Measurements from ENCODE around the gene FOXP1. TPM values are rescaled to one million over a fixed set of nuclear protein-coding genes. Genes with fewer than 3 reads are reported as not detected.

FOXP1 gene
- polyA plus RNA-seq, 12 donors = 17.7 to 192 (median 22.0) TPM

GRCh38 chr3:71062952-71063772, 520.4 kb downstream of the FOXP1 start:
- DNase-seq = no peak

- DNase-seq = no peak
These were observed 521.2 kb downstream of the FOXP1 start for GRCh38 chr3:71062037-71062932.

- DNase-seq = no peak
These were observed 521.9 kb downstream of the FOXP1 start for GRCh38 chr3:71061581-71061980.

- DNase-seq = no peak
These were observed 522.5 kb downstream of the FOXP1 start for GRCh38 chr3:71061037-71061436.

- no peak for DNase-seq
These were observed 523.0 kb downstream of the FOXP1 start for GRCh38 chr3:71060536-71060935.

- DNase-seq = no peak
These were observed 526.0 kb downstream of the FOXP1 start for GRCh38 chr3:71057526-71057894.

- no peak for DNase-seq
These were observed 527.2 kb downstream of the FOXP1 start for GRCh38 chr3:71056327-71056726.

- DNase-seq = no peak
These were observed 528.1 kb downstream of the FOXP1 start for GRCh38 chr3:71055257-71056001.

- DNase-seq = no peak
These were observed 529.2 kb downstream of the FOXP1 start for GRCh38 chr3:71054312-71054711.

- DNase-seq = no peak
These were observed 530.0 kb downstream of the FOXP1 start for GRCh38 chr3:71053495-71053894.

- no peak for DNase-seq
These were observed 530.8 kb downstream of the FOXP1 start for GRCh38 chr3:71052716-71053115.

- DNase-seq = no peak
These were observed 531.4 kb downstream of the FOXP1 start for GRCh38 chr3:71051893-71052687.

- DNase-seq = no peak
These were observed 532.3 kb downstream of the FOXP1 start for GRCh38 chr3:71051259-71051595.

GRCh38 chr3:71050538-71051258, 532.8 kb downstream of the FOXP1 start:
- no peak for DNase-seq

- no peak for DNase-seq
These were observed 533.4 kb downstream of the FOXP1 start for GRCh38 chr3:71050166-71050537.

GRCh38 chr3:71048948-71049347, 534.6 kb downstream of the FOXP1 start:
- no peak for DNase-seq

GRCh38 chr3:71047616-71048531, 535.7 kb downstream of the FOXP1 start:
- no peak for DNase-seq

GRCh38 chr3:71046791-71047190, 536.7 kb downstream of the FOXP1 start:
- no peak for DNase-seq

GRCh38 chr3:71045917-71046282, 537.6 kb downstream of the FOXP1 start:
- no peak for DNase-seq
